Measurements from ENCODE around the gene UBE2J2.
A peak's percentile ranks its signal among the peaks of the same experiment; 100 is the strongest.

Gene UBE2J2

DNA sequence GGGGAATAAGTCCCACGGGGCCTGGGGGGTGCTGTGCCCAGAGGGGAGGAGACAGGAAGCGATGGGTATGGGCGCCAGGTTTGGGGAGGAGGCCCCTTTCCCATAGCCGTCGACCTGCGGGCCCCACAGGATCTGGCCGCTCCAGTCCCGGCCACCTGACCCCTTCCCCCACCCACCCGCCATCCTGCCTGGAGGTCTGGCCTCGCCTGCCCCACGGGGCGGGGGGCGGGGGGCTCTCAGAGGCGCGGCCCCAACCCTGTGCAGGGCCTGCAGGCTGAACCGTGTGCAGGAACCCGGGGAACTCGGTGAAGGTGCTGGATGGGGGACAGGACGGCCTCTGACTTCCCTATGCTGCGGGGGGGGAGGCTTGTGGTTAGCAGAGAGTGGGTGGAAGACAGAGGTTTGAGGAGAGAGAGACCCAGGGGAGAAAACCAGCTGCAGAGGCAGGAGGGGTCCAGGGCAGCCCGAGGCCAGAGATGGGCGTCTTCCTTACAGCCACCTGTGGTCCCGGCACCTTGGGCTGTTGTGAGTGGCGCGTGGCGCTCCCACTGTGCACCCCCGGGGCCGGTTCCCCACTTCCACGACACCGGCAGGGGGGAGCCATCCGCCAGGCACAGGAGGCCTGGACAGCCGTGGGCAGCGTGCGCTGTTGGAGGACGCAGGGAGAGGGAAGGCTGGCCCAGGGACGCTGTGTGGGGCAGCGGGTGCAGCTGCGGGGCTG is 64.8 kb downstream of the UBE2J2 start:
- Histone ChIP-seq H3K36me3 (ENCODE audit: insufficient read depth, low read length) (no peaks in the 10 kb centered on the region), H3K9me3 (ENCODE audit: insufficient read depth, low read length, severe bottlenecking) (no peaks in the 10 kb centered on the region), H3K4me2 (ENCODE audit: insufficient read depth, low read length) (peak overlapping the region; percentile 31; the same call in 1 of the 2 replicates), H3K9ac (ENCODE audit: low read depth, low read length) (no peak overlapping the region), H3K79me2 (ENCODE audit: insufficient read depth, low read length) (no peaks in the 10 kb centered on the region), H3K27ac (ENCODE audit: low read length) (no peak overlapping the region), H3K4me1 (ENCODE audit: insufficient read depth, low read length) (peaks cover 14% of the 10 kb centered on the region), H2AFZ (ENCODE audit: low read depth, low read length) (no peak overlapping the region), H3K4me3 (ENCODE audit: low read depth in 1 of 2, low read length in 2 of 2) (no peak overlapping the region), H3K27me3 (ENCODE audit: insufficient read depth, low read length, poor library complexity) (peaks cover 4% of the 10 kb centered on the region), H4K20me1 (ENCODE audit: insufficient read depth, low read length) (peaks cover 19% of the 10 kb centered on the region)
- DNase-seq (peak; percentile 86), ATAC-seq (ENCODE audit: insufficient read depth, low read depth) (peak; percentile 74)
- TF ChIP-seq, protein P1, sequence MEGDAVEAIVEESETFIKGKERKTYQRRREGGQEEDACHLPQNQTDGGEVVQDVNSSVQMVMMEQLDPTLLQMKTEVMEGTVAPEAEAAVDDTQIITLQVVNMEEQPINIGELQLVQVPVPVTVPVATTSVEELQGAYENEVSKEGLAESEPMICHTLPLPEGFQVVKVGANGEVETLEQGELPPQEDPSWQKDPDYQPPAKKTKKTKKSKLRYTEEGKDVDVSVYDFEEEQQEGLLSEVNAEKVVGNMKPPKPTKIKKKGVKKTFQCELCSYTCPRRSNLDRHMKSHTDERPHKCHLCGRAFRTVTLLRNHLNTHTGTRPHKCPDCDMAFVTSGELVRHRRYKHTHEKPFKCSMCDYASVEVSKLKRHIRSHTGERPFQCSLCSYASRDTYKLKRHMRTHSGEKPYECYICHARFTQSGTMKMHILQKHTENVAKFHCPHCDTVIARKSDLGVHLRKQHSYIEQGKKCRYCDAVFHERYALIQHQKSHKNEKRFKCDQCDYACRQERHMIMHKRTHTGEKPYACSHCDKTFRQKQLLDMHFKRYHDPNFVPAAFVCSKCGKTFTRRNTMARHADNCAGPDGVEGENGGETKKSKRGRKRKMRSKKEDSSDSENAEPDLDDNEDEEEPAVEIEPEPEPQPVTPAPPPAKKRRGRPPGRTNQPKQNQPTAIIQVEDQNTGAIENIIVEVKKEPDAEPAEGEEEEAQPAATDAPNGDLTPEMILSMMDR (IDR thresholded peaks at IDR 0.05; ENCODE audit: borderline replicate concordance, extremely low read depth, low read length, poor library complexity, severe bottlenecking), result no peak
- no peak for TF ChIP-seq EZH2 (IDR thresholded peaks at IDR 0.05; ENCODE audit: borderline replicate concordance, low read depth, low read length, severe bottlenecking)

DNA sequence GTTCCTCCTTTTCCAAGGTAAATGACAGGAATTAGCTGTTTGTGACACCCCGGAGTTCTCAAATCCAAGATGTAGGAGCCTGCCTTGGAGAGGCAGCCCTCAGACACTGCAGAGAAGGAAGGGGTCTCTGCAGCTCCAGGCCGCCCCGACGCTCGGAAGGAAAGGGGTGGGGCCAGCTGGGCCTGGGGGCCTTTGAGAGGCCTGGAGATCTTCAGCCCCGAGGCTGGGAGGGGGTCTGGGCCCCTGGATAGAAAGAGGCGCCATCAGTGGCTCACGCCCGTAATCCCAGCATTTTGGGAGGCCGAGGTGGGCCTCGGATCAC is 66.1 kb downstream of the UBE2J2 start:
- peaks cover 10% of the 10 kb centered on the region for H3K4me1 ChIP-seq (ENCODE audit: insufficient read depth, low read length)

DNA sequence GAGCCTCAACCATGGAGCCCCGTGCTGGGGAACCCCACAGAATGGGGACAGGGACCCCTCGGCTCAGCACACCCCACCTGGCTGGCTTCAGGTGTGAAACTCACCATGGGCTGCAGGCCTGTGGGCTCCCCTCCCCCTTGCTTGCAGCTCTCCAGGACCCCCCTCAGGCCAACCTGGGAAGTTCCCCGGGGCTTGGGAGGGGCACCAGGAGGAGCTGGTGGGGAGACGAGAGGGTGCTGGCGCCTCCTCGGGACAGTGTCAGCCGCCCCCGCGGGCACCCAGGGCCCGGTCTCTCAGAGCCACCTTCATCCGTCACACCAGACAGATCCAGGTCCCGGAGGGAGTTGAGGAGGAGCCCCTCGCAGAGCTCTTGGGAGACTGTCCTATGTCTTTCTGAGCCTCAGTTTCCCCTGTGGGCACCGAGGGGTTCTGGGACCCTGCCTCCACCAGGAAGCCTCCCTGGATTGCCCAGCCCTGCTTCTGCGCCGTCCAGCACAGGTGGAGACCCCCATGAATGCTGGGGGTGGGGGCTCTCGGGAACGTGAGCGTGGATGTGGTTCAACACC is 66.6 kb downstream of the UBE2J2 start:
- no peak overlapping the region for H3K27ac ChIP-seq (ENCODE audit: low read length)
- TF ChIP-seq EZH2 (IDR thresholded peaks at IDR 0.05; ENCODE audit: borderline replicate concordance, low read depth, low read length, severe bottlenecking), result no peak
- TF ChIP-seq, protein P1 (IDR thresholded peaks at IDR 0.05; ENCODE audit: borderline replicate concordance, extremely low read depth, low read length, poor library complexity, severe bottlenecking), result no peak
- no peaks in the 10 kb centered on the region for H3K9me3 ChIP-seq (ENCODE audit: insufficient read depth, low read length, severe bottlenecking)
- H4K20me1 ChIP-seq (ENCODE audit: insufficient read depth, low read length), result peaks cover 18% of the 10 kb centered on the region
- DNase-seq (no peak), ATAC-seq (ENCODE audit: insufficient read depth, low read depth) (no peak)
- no peak overlapping the region for H3K9ac ChIP-seq (ENCODE audit: low read depth, low read length)
- H3K79me2 ChIP-seq (ENCODE audit: insufficient read depth, low read length), result no peaks in the 10 kb centered on the region
- no peaks in the 10 kb centered on the region for H3K36me3 ChIP-seq (ENCODE audit: insufficient read depth, low read length)
- no peak overlapping the region for H3K4me2 ChIP-seq (ENCODE audit: insufficient read depth, low read length)
- peaks cover 4% of the 10 kb centered on the region for H3K27me3 ChIP-seq (ENCODE audit: insufficient read depth, low read length, poor library complexity)
- peaks cover 10% of the 10 kb centered on the region for H3K4me1 ChIP-seq (ENCODE audit: insufficient read depth, low read length)
- no peak overlapping the region for H3K4me3 ChIP-seq (ENCODE audit: low read depth in 1 of 2, low read length in 2 of 2)
- H2AFZ ChIP-seq (ENCODE audit: low read depth, low read length), result no peak overlapping the region

More for the DNA sequence above, 66.1 kb downstream of the UBE2J2 start:
- no peak overlapping the region for H3K4me3 ChIP-seq (ENCODE audit: low read depth in 1 of 2, low read length in 2 of 2)
- ATAC-seq (ENCODE audit: insufficient read depth, low read depth) (no peak), DNase-seq (no peak)
- no peaks in the 10 kb centered on the region for H3K9me3 ChIP-seq (ENCODE audit: insufficient read depth, low read length, severe bottlenecking)
- no peak overlapping the region for H3K27ac ChIP-seq (ENCODE audit: low read length)
- H3K79me2 ChIP-seq (ENCODE audit: insufficient read depth, low read length), result no peaks in the 10 kb centered on the region
- peaks cover 18% of the 10 kb centered on the region for H4K20me1 ChIP-seq (ENCODE audit: insufficient read depth, low read length)
- no peak overlapping the region for H2AFZ ChIP-seq (ENCODE audit: low read depth, low read length)
- peaks cover 4% of the 10 kb centered on the region for H3K27me3 ChIP-seq (ENCODE audit: insufficient read depth, low read length, poor library complexity)
- TF ChIP-seq, protein P1 (IDR thresholded peaks at IDR 0.05; ENCODE audit: borderline replicate concordance, extremely low read depth, low read length, poor library complexity, severe bottlenecking), result no peak
- TF ChIP-seq EZH2 (IDR thresholded peaks at IDR 0.05; ENCODE audit: borderline replicate concordance, low read depth, low read length, severe bottlenecking), result no peak
- H3K36me3 ChIP-seq (ENCODE audit: insufficient read depth, low read length), result no peaks in the 10 kb centered on the region
- no peak overlapping the region for H3K4me2 ChIP-seq (ENCODE audit: insufficient read depth, low read length)
- no peak overlapping the region for H3K9ac ChIP-seq (ENCODE audit: low read depth, low read length)

Data from DND-41 (cell line).